Sigmoid colon (tissue), 4 donors: ENCODE results near the gene GPD1L.

Experiments used
- CTCF ChIP-seq, 4 experiments: fragments of 450-650 bp in 3 of 4; fragments of 200-600 bp in 1 of 4; IDR thresholded peaks; one replicate each; pipeline ENCODE4 v1.5.1; 2016 to 2019; ENCODE audit warnings: antibody characterized with exemption in 4 of 4, mild to moderate bottlenecking in 3 of 4, moderate library complexity in 2 of 4
- POLR2AphosphoS5 ChIP-seq, 4 donors: sonication (generic); formaldehyde crosslinking; IDR thresholded peaks; one replicate each; pipeline ENCODE4 v1.6.1; 2017; ENCODE audit warnings: antibody characterized with exemption in 4 of 4

- TF ChIP-seq CTCF (IDR thresholded peaks at IDR 0.05) (no peak), POLR2AphosphoS5 (IDR thresholded peaks at IDR 0.05) (no peak)
Measured at GRCh38 chr3:32203854-32204253, 97.4 kb downstream of the GPD1L start.
